Panc1 (cell line): ENCODE data around the gene SND1. TPM values are rescaled to one million over a fixed set of nuclear protein-coding genes. Genes with fewer than 3 reads are reported as not detected.

Experiments
- ATAC-seq: fragments of 200-7000 bp; cut with Tn5 transposase; 2 replicates; pipeline ENCODE4 v1.9.1; 2020; ENCODE audit warnings: mild to moderate bottlenecking, moderate library complexity
- BruUV-seq: library from RNA; stranded (reverse); fragments of 400-500 nt; replicated peaks from 2 replicates; lab custom pipeline; 2021; lab: Mats Ljungman, UMichigan
- CTCF ChIA-PET: fragments of 300-600 bp; sonication (Branson Sonifier 250); formaldehyde crosslinking; loops from one replicate; lab custom pipeline; 2022; ENCODE audit warnings: antibody characterized with exemption; lab: Charles Lee
- POLR2A ChIA-PET: fragments of 300-600 bp; sonication (Branson Sonifier 250); formaldehyde crosslinking; loops from one replicate; lab custom pipeline; 2022; ENCODE audit warnings: antibody characterized with exemption; lab: Charles Lee
- DNase-seq: peaks from one replicate; pipeline ENCODE4 v3.0.0-alpha.2; 2010; ENCODE audit warnings: low read depth, low spot score
- H3K27ac ChIP-seq: 2 replicates; pipeline ENCODE4 v1.5.1; 2011; ENCODE audit warnings: mild to moderate bottlenecking, low read length, inconsistent platforms
- H3K27me3 ChIP-seq: fragments of 200-500 bp; sonication (Bioruptor generic); 2 replicates; pipeline ENCODE4 v1.6.0; 2014; ENCODE audit warnings: low read length, inconsistent platforms; ENCODE audit not compliant: control insufficient read depth, insufficient read depth
- H3K36me3 ChIP-seq: fragments of 200-500 bp; sonication (Bioruptor generic); 2 replicates; pipeline ENCODE4 v1.5.1; 2014; ENCODE audit warnings: inconsistent platforms, mild to moderate bottlenecking, low read length, moderate library complexity; ENCODE audit not compliant: control insufficient read depth, insufficient read depth
- H3K4me1 ChIP-seq: 2 replicates; pipeline ENCODE4 v1.5.1; 2011; ENCODE audit warnings: inconsistent platforms, mild to moderate bottlenecking, low read length, moderate library complexity; ENCODE audit not compliant: control insufficient read depth, insufficient read depth
- H3K4me3 ChIP-seq, 2 experiments: 2 replicates each; pipeline ENCODE4 v1.5.1; 2011 to 2012; ENCODE audit warnings: low read depth in 2 of 2, low read length in 2 of 2, mild to moderate bottlenecking in 2 of 2, inconsistent platforms in 1 of 2, moderate library complexity in 1 of 2
- H3K9me3 ChIP-seq: fragments of 200-500 bp; sonication (Bioruptor generic); 2 replicates; pipeline ENCODE4 v1.5.1; 2014; ENCODE audit warnings: low read depth, mild to moderate bottlenecking, inconsistent platforms, low read length, moderate library complexity; ENCODE audit not compliant: control insufficient read depth, insufficient read depth
- POLR2AphosphoS5 ChIP-seq: IDR thresholded peaks from 2 replicates; pipeline ENCODE4 v1.6.1; 2012; ENCODE audit warnings: mild to moderate bottlenecking, low read depth, low read length, moderate library complexity
- REST ChIP-seq, 2 experiments: IDR thresholded peaks; 2 replicates each; pipeline ENCODE4 v1.6.1; 2011 to 2012; ENCODE audit warnings: low read depth in 2 of 2, control low read depth in 1 of 2, low read length in 1 of 2, mild to moderate bottlenecking in 1 of 2, moderate library complexity in 1 of 2; ENCODE audit not compliant: insufficient read depth in 1 of 2
- SIN3A ChIP-seq: IDR thresholded peaks from 2 replicates; pipeline ENCODE4 v1.6.1; 2012; ENCODE audit warnings: low read depth, mild to moderate bottlenecking, low read length, moderate library complexity, borderline replicate concordance; ENCODE audit not compliant: insufficient read depth
- TCF7L2 ChIP-seq: IDR thresholded peaks from 2 replicates; pipeline ENCODE4 v1.6.1; 2011; ENCODE audit warnings: mild to moderate bottlenecking, low read depth, low read length, inconsistent platforms
- in situ Hi-C: cut with HindIII; loops from 2 replicates; pipeline ENCODE4 v1.10.0; 2016; ENCODE audit warnings: low sequenced_read_pairs, low pct_unique_long_range_greater_than_20kb
- intact Hi-C: fragments of 100-400 bp; cut with micrococcal nuclease; formaldehyde crosslinking; loops from one replicate; pipeline ENCODE4 v1.10.0; 2022; ENCODE audit not compliant: unreplicated experiment
- total RNA-seq: library from RNA; stranded (reverse); gene quantifications from one replicate; pipeline ENCODE4 v1.2.1, GENCODE V29; 2021; ENCODE audit not compliant: unreplicated experiment
- TF ChIP-seq, protein P1 (sequence below): fragments of 450-650 bp; IDR thresholded peaks from 2 replicates; pipeline ENCODE4 v1.5.1; 2017; ENCODE audit warnings: mild to moderate bottlenecking

Gene SND1
- total RNA-seq, 1 experiment from 2014 or later: 176 TPM

DNA sequence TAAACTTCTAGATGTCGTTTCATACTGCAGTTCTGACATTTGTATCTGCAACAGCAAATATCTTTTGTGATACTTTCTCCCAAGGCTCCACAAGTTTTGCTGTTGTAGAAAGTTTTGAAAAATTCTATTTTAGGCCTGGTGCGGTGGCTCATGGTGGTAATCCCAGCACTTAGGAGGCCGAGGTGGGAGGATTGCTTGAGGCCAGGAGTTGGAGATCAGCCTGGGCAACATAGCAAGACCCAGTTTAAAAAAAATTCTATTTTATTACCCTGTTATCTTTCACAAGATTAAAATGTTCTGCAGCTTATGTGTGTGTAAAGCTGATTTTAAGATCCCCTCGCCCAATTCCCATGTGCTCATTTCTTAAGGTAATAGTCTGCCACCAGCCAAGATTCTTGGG lies 1.4 kb downstream of the SND1 start:
- in situ Hi-C loops: no loop called here

GRCh38 chr7:127654404-127655394 lies 2.7 kb downstream of the SND1 start:
- in situ Hi-C loops: no loop called here
- CTCF ChIA-PET: interaction anchor here (0.9 kb wide), 1 partner anchor 39 kb away, joined by 3 read pairs; no protein-coding TSS in a partner anchor
- DNase-seq (no peak), ATAC-seq (no peak)
- peaks cover 26% of the 10 kb centered on the region for H3K4me1 ChIP-seq
- no TSS peak for BruUV-seq
- TF ChIP-seq TCF7L2: no peak
- TF ChIP-seq, protein P1, sequence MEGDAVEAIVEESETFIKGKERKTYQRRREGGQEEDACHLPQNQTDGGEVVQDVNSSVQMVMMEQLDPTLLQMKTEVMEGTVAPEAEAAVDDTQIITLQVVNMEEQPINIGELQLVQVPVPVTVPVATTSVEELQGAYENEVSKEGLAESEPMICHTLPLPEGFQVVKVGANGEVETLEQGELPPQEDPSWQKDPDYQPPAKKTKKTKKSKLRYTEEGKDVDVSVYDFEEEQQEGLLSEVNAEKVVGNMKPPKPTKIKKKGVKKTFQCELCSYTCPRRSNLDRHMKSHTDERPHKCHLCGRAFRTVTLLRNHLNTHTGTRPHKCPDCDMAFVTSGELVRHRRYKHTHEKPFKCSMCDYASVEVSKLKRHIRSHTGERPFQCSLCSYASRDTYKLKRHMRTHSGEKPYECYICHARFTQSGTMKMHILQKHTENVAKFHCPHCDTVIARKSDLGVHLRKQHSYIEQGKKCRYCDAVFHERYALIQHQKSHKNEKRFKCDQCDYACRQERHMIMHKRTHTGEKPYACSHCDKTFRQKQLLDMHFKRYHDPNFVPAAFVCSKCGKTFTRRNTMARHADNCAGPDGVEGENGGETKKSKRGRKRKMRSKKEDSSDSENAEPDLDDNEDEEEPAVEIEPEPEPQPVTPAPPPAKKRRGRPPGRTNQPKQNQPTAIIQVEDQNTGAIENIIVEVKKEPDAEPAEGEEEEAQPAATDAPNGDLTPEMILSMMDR: no peak
- no peak for TF ChIP-seq POLR2AphosphoS5
- TF ChIP-seq REST (IDR thresholded peaks at IDR 0.05; ENCODE audit: insufficient read depth in 1 of 2, low read depth in 2 of 2, low read length in 1 of 2): no peak
- TF ChIP-seq SIN3A: no peak
- no peaks in the 10 kb centered on the region for H3K9me3 ChIP-seq
- no peak overlapping the region; the same call in 1 of the 2 replicates for H3K27ac ChIP-seq
- intact Hi-C loops: no loop called here
- POLR2A ChIA-PET: interaction anchor here (0.7 kb wide), 1 partner anchor 67 kb away, joined by 3 read pairs; no protein-coding TSS in a partner anchor
- H3K27me3 ChIP-seq: no peaks in the 10 kb centered on the region
- H3K36me3 ChIP-seq: peaks cover 8% of the 10 kb centered on the region
- H3K4me3 ChIP-seq: peak overlapping the region in 1 of 2 experiments; percentile 1; a peak in 2 of 4 replicates

More for the DNA sequence above, 1.4 kb downstream of the SND1 start:
- intact Hi-C loops: no loop called here
- no peak for TF ChIP-seq SIN3A
- TF ChIP-seq POLR2AphosphoS5: no peak
- TF ChIP-seq, protein P1: no peak
- no peak for TF ChIP-seq TCF7L2
- no peak for TF ChIP-seq REST (IDR thresholded peaks at IDR 0.05; ENCODE audit: insufficient read depth in 1 of 2, low read depth in 2 of 2, low read length in 1 of 2)
- Histone ChIP-seq H3K27me3 (no peaks in the 10 kb centered on the region), H3K9me3 (no peaks in the 10 kb centered on the region), H3K36me3 (peaks cover 8% of the 10 kb centered on the region), H3K27ac (peak overlapping the region; percentile 82), H3K4me1 (peaks cover 26% of the 10 kb centered on the region), H3K4me3 (peak overlapping the region; percentile 83 to 100)
- POLR2A ChIA-PET: no interaction called here
- CTCF ChIA-PET: no interaction called here
- BruUV-seq: no TSS peak
- no peak for DNase-seq
- no peak for ATAC-seq
